ENCODE results near the gene UBN2. TPM values are rescaled to one million over a fixed set of nuclear protein-coding genes. Genes with fewer than 3 reads are reported as not detected.
"Not testable (repeated sequence)": the region's sequence is repeated elsewhere in the genome, so short reads cannot be mapped to it uniquely, and the experiment has no call there.

UBN2 gene
- total and polyA plus RNA-seq, 2 donors from 2014 or later, result 2.0 to 22.2 TPM

DNA sequence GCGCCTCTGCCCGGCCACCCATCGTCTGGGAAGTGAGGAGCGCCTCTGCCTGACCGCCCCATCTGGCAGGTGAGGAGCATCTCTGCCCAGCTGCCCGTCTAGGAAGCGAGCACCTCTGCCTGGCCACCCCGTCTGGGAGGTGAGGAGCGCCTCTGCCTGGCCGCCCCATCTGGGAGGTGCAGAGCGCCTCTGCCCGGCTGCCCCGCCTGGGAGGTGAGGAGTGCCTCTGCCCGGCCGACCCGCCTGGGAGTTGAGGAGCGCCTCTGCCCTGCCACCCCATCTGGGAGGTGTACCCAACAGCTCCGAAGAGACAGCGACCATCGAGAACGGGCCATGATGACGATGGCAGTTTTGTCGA lies 4.9 kb upstream of the UBN2 start:
- H3K9me3 ChIP-seq (ENCODE audit: control insufficient read depth in 2 of 3, insufficient read depth in 1 of 3, low read length in 3 of 3); H3K27ac ChIP-seq (ENCODE audit: low read depth in 2 of 2, low read length in 2 of 2); FAIRE-seq; intact Hi-C loops (cut with DNase I); H3K4me3 ChIP-seq (ENCODE audit: low read length in 3 of 3); H3K27me3 ChIP-seq (ENCODE audit: control insufficient read depth, insufficient read depth, low read length); H3K4me1 ChIP-seq (ENCODE audit: control insufficient read depth in 2 of 3, insufficient read depth in 2 of 3, low read depth in 1 of 3, low read length in 3 of 3); H3K36me3 ChIP-seq (ENCODE audit: control insufficient read depth in 2 of 3, insufficient read depth in 3 of 3, low read length in 3 of 3); H3K9ac ChIP-seq (ENCODE audit: low read length in 3 of 3): not testable (repeated sequence)
- peak in 1 of 5 donors; percentile 71 for DNase-seq

DNA sequence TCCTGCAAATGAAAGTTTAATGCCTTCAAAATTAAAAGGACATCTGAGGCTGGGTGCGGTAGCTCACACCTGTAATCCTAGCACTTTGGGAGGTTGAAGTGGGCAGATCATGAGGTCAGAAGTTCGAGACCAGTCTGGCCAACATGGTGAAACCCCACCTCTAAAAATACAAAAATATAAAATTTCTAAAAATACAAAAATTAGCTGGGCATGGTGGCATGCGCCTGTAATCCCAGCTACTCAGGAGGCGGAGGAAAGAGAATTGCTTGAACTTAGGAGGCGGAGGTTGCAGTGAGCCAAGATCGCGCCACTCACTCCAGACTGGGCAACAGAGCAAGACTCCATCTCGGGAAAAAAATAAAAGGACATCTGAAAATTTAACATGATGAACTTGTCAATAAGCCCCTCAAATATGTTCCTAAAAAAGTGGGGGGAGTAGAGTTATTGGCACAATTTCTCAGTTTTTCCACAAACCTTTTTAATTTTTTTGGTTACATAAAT lies 4.0 kb upstream of the UBN2 start:
- H3K9me3 ChIP-seq (ENCODE audit: control insufficient read depth in 2 of 3, insufficient read depth in 1 of 3, low read length in 3 of 3); intact Hi-C loops (cut with DNase I); DNase-seq; FAIRE-seq; H3K36me3 ChIP-seq (ENCODE audit: control insufficient read depth in 2 of 3, insufficient read depth in 3 of 3, low read length in 3 of 3); H3K27me3 ChIP-seq (ENCODE audit: control insufficient read depth, insufficient read depth, low read length); H3K4me3 ChIP-seq (ENCODE audit: low read length in 3 of 3); H3K4me1 ChIP-seq (ENCODE audit: control insufficient read depth in 2 of 3, insufficient read depth in 2 of 3, low read depth in 1 of 3, low read length in 3 of 3); H3K27ac ChIP-seq (ENCODE audit: low read depth in 2 of 2, low read length in 2 of 2); H3K9ac ChIP-seq (ENCODE audit: low read length in 3 of 3): not testable (repeated sequence)

DNA sequence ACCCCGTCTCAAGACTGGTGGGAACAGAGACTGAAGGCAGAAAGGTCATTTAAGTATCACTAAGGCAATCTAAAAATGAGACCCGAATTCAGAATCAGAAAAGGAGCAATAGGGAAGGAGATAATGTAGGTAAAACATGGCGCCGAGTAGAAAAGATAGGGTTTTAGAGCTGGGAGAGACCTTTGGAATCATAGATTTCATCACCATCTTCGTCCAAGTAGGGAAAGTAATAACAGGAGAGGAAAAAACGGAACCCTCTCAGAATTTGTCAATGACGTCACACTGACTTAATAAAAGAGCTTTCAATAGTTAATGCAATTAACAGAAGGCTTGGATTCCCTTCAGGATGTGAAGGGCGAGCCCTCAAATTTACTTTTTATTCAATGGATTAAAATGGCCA lies 1.0 kb upstream of the UBN2 start:
- Histone ChIP-seq H3K9ac (ENCODE audit: low read length in 3 of 3) (peak overlapping the region in 1 of 3 donors; percentile 95), H3K9me3 (ENCODE audit: control insufficient read depth in 2 of 3, insufficient read depth in 1 of 3, low read length in 3 of 3) (no peaks in the 10 kb centered on the region), H3K36me3 (ENCODE audit: control insufficient read depth in 2 of 3, insufficient read depth in 3 of 3, low read length in 3 of 3) (no peaks in the 10 kb centered on the region), H3K27ac (ENCODE audit: low read depth in 2 of 2, low read length in 2 of 2) (peak overlapping the region in 1 of 2 donors; percentile 66), H3K4me3 (ENCODE audit: low read length in 3 of 3) (peak overlapping the region in 2 of 3 donors; percentile 93 to 96), H3K4me1 (ENCODE audit: control insufficient read depth in 2 of 3, insufficient read depth in 2 of 3, low read depth in 1 of 3, low read length in 3 of 3) (peaks cover 0 to 7% (median 0%) of the 10 kb centered on the region in 3 donors), H3K27me3 (ENCODE audit: control insufficient read depth, insufficient read depth, low read length) (no peaks in the 10 kb centered on the region)
- intact Hi-C loops (cut with DNase I), result no loop called here
- TF ChIP-seq, protein P1, sequence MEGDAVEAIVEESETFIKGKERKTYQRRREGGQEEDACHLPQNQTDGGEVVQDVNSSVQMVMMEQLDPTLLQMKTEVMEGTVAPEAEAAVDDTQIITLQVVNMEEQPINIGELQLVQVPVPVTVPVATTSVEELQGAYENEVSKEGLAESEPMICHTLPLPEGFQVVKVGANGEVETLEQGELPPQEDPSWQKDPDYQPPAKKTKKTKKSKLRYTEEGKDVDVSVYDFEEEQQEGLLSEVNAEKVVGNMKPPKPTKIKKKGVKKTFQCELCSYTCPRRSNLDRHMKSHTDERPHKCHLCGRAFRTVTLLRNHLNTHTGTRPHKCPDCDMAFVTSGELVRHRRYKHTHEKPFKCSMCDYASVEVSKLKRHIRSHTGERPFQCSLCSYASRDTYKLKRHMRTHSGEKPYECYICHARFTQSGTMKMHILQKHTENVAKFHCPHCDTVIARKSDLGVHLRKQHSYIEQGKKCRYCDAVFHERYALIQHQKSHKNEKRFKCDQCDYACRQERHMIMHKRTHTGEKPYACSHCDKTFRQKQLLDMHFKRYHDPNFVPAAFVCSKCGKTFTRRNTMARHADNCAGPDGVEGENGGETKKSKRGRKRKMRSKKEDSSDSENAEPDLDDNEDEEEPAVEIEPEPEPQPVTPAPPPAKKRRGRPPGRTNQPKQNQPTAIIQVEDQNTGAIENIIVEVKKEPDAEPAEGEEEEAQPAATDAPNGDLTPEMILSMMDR (IDR thresholded peaks at IDR 0.05; ENCODE audit: borderline replicate concordance, extremely low read depth, insufficient read depth), result no peak
- no peak for FAIRE-seq
- peak in 1 of 5 donors; percentile 0 for DNase-seq

DNA sequence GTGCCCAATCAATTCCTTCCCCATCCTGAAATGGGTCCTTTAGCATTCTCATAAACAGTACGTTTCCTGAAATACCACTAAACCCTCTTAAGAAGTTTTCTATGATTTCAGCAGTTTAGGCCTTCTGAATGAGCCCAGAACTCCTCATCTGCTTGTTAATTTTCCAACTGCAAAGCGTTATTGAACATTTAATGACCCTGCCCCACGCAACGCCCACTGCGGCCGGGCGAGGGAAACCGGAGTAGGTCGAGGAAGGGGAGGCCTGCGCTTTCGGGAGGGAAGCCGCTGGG lies 608 bp upstream of the UBN2 start:
- Histone ChIP-seq H3K4me1 (ENCODE audit: control insufficient read depth in 2 of 3, insufficient read depth in 2 of 3, low read depth in 1 of 3, low read length in 3 of 3) (peaks cover 0 to 7% (median 0%) of the 10 kb centered on the region in 3 donors), H3K9me3 (ENCODE audit: control insufficient read depth in 2 of 3, insufficient read depth in 1 of 3, low read length in 3 of 3) (no peaks in the 10 kb centered on the region), H3K4me3 (ENCODE audit: low read length in 3 of 3) (peak overlapping the region; percentile 88 to 96 (median 93)), H3K36me3 (ENCODE audit: control insufficient read depth in 2 of 3, insufficient read depth in 3 of 3, low read length in 3 of 3) (no peaks in the 10 kb centered on the region), H3K27ac (ENCODE audit: low read depth in 2 of 2, low read length in 2 of 2) (peak overlapping the region; percentile 66 to 80), H3K27me3 (ENCODE audit: control insufficient read depth, insufficient read depth, low read length) (no peaks in the 10 kb centered on the region), H3K9ac (ENCODE audit: low read length in 3 of 3) (peak overlapping the region in 2 of 3 donors; percentile 83 to 95)
- intact Hi-C loops (cut with DNase I), result no loop called here
- peak in 1 of 5 donors; percentile 82 for DNase-seq
- TF ChIP-seq, protein P1 (IDR thresholded peaks at IDR 0.05; ENCODE audit: borderline replicate concordance, extremely low read depth, insufficient read depth), result no peak
- no peak for FAIRE-seq

Measured in kidney (tissue), 14 donors.